HL-60 (cell line): Measurements from ENCODE around the gene LIMCH1.

ENCODE experiments used
- SPI1 ChIP-seq: IDR thresholded peaks from 2 replicates; pipeline ENCODE4 v1.6.1; 2012; ENCODE audit warnings: low read depth, mild to moderate bottlenecking, borderline replicate concordance
- TF ChIP-seq, protein P1 (sequence below): IDR thresholded peaks from one replicate; pipeline ENCODE4 v1.5.1; 2011; ENCODE audit warnings: low read length, control low read depth, inconsistent platforms; ENCODE audit not compliant: insufficient read depth

DNA sequence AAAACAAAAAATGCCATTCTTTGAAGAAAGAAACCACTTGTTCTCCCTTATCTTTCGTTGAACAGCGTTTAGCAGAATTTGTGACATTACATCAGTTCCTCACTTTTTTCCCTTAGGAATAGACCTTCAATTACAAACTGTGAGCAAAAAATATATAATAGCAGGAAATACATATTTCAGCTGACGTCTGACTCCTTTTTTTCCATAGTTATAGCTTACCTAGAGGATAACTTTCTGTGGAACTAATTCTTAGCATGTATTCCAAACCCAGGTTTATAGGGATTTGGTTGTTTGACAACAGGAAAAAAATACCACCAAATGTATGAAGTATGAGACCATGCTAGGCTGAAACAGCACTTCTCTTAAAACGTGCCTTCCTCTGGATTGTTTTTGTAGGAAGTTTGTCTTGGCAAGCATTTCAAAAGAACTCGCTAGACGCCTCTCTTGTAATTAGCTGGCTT, 2.0 kb upstream of the LIMCH1 start:
- TF ChIP-seq, protein P1, sequence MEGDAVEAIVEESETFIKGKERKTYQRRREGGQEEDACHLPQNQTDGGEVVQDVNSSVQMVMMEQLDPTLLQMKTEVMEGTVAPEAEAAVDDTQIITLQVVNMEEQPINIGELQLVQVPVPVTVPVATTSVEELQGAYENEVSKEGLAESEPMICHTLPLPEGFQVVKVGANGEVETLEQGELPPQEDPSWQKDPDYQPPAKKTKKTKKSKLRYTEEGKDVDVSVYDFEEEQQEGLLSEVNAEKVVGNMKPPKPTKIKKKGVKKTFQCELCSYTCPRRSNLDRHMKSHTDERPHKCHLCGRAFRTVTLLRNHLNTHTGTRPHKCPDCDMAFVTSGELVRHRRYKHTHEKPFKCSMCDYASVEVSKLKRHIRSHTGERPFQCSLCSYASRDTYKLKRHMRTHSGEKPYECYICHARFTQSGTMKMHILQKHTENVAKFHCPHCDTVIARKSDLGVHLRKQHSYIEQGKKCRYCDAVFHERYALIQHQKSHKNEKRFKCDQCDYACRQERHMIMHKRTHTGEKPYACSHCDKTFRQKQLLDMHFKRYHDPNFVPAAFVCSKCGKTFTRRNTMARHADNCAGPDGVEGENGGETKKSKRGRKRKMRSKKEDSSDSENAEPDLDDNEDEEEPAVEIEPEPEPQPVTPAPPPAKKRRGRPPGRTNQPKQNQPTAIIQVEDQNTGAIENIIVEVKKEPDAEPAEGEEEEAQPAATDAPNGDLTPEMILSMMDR = no peak
- no peak for TF ChIP-seq SPI1
